CD4-positive, alpha-beta T cell (primary cell): Measurements from ENCODE around the gene SPNS3. TPM values are rescaled to one million over a fixed set of nuclear protein-coding genes. Genes with fewer than 3 reads are reported as not detected.

Experiments used
- ATAC-seq: fragments of 200-7000 bp; cut with Tn5 transposase; one replicate; pipeline ENCODE4 v1.10.0; 2022; ENCODE audit warnings: mild to moderate bottlenecking; ENCODE audit not compliant: poor library complexity
- CTCF ChIA-PET: fragments of 350-600 bp; sonication (Branson Sonifier 250); formaldehyde crosslinking; loops from one replicate; lab custom pipeline; 2021; ENCODE audit warnings: antibody characterized with exemption, inconsistent platforms; lab: Charles Lee
- POLR2A ChIA-PET: fragments of 350-600 bp; sonication (Branson Sonifier 250); formaldehyde crosslinking; loops from one replicate; lab custom pipeline; 2021; ENCODE audit warnings: antibody characterized with exemption, inconsistent platforms; lab: Charles Lee
- DNase-seq, 14 experiments: peaks; one replicate each; pipeline ENCODE4 v3.0.0-alpha.2; 2013 to 2020; ENCODE audit warnings: mixed read lengths in 2 of 14
- H3K27ac ChIP-seq, 2 donors: one replicate each; pipeline versions ENCODE4 v1.5.1 to v1.7.0; 2013; ENCODE audit warnings: low read length in 2 of 2, low read depth in 1 of 2, mild to moderate bottlenecking in 1 of 2
- H3K27me3 ChIP-seq, 2 experiments: 1 replicate in 1 of 2; 2 replicates in 1 of 2; pipeline versions ENCODE4 v1.6.1 to v1.7.0; 2013; ENCODE audit warnings: low read length in 2 of 2, control low read depth in 1 of 2, mild to moderate bottlenecking in 1 of 2, moderate library complexity in 1 of 2; ENCODE audit not compliant: insufficient read depth in 2 of 2, control insufficient read depth in 1 of 2
- H3K36me3 ChIP-seq: one replicate; pipeline ENCODE4 v1.6.1; 2013; ENCODE audit warnings: low read length, control low read depth; ENCODE audit not compliant: insufficient read depth
- H3K4me1 ChIP-seq: one replicate; pipeline ENCODE4 v1.6.1; 2013; ENCODE audit warnings: low read length, control low read depth; ENCODE audit not compliant: insufficient read depth
- H3K4me3 ChIP-seq: one replicate; pipeline ENCODE4 v1.5.1; 2013; ENCODE audit warnings: mild to moderate bottlenecking, low read length, moderate library complexity
- H3K9me3 ChIP-seq, 2 experiments: 1 replicate in 1 of 2; 2 replicates in 1 of 2; pipeline versions ENCODE4 v1.6.1 to v1.7.0; 2013; ENCODE audit warnings: low read length in 2 of 2, mild to moderate bottlenecking in 2 of 2, control low read depth in 1 of 2, moderate library complexity in 1 of 2; ENCODE audit not compliant: control insufficient read depth in 1 of 2, insufficient read depth in 1 of 2
- H3K27ac Mint-ChIP-seq: one replicate; pipeline ENCODE4 v1.8.0; 2020; ENCODE audit warnings: mixed read lengths
- H3K27me3 Mint-ChIP-seq: one replicate; pipeline ENCODE4 v1.8.0; 2021; ENCODE audit warnings: mixed read lengths
- H3K36me3 Mint-ChIP-seq: one replicate; pipeline ENCODE4 v1.8.0; 2021; ENCODE audit warnings: low read depth, mixed read lengths
- H3K4me1 Mint-ChIP-seq: one replicate; pipeline ENCODE4 v1.8.0; 2021; ENCODE audit warnings: low read depth, mixed read lengths
- H3K4me3 Mint-ChIP-seq: one replicate; pipeline ENCODE4 v1.8.0; 2020; ENCODE audit warnings: mild to moderate bottlenecking, mixed read lengths
- H3K9me3 Mint-ChIP-seq: one replicate; pipeline ENCODE4 v1.8.0; 2020; ENCODE audit warnings: mixed read lengths
- CTCF ChIP-seq: fragments of 200-600 bp; IDR thresholded peaks from one replicate; pipeline ENCODE4 v1.8.0; 2022; ENCODE audit warnings: antibody characterized with exemption, mild to moderate bottlenecking
- intact Hi-C, 2 experiments: fragments of 100-400 bp; cut with DNase I in 1 of 2; cut with micrococcal nuclease in 1 of 2; formaldehyde crosslinking; loops; one replicate each; pipeline versions ENCODE4 v1.15.1 to v1.9.0; 2023 to 2025; cut with DNase I, micrococcal nuclease
- total RNA-seq, 174 experiments: library from RNA in 2 of 174; stranded (reverse) in 2 of 174; gene quantifications; one replicate each; pipeline ENCODE4 v1.2.3 and lab custom pipeline; 2021 to 2026

The SPNS3 gene
- total RNA-seq, 2 experiments from 2014 or later: 2.3 to 2.5 TPM

GRCh38 chr17:4476017-4476416, 42.3 kb downstream of the SPNS3 start:
- H3K4me3 ChIP-seq: no peak overlapping the region
- H3K27me3 ChIP-seq: no peaks in the 10 kb centered on the region
- no peak for TF ChIP-seq CTCF
- ATAC-seq (no peak), DNase-seq (no peak)
- Mint-ChIP-seq H3K27me3 (no peaks in the 10 kb centered on the region), H3K27ac (no peak overlapping the region), H3K4me3 (no peak overlapping the region), H3K9me3 (no peaks in the 10 kb centered on the region), H3K4me1 (peaks cover 9% of the 10 kb centered on the region), H3K36me3 (no peaks in the 10 kb centered on the region)
- intact Hi-C loops: no loop called here
- no peak overlapping the region for H3K27ac ChIP-seq
- no peaks in the 10 kb centered on the region for H3K9me3 ChIP-seq
- no peaks in the 10 kb centered on the region for H3K36me3 ChIP-seq
- peaks cover 12% of the 10 kb centered on the region for H3K4me1 ChIP-seq
- ChIA-PET CTCF (no interaction called here), POLR2A (no interaction called here)

GRCh38 chr17:4476511-4477070, 42.9 kb downstream of the SPNS3 start:
- ATAC-seq (no peak), DNase-seq (no peak)
- H3K36me3 ChIP-seq: no peaks in the 10 kb centered on the region
- no peak overlapping the region for H3K27ac ChIP-seq
- H3K36me3 Mint-ChIP-seq: no peaks in the 10 kb centered on the region
- no peak overlapping the region for H3K27ac Mint-ChIP-seq
- H3K9me3 Mint-ChIP-seq: no peaks in the 10 kb centered on the region
- intact Hi-C loops: no loop called here
- H3K4me1 ChIP-seq: peaks cover 18% of the 10 kb centered on the region
- no peak overlapping the region for H3K4me3 Mint-ChIP-seq
- no peaks in the 10 kb centered on the region for H3K27me3 Mint-ChIP-seq
- no peaks in the 10 kb centered on the region for H3K9me3 ChIP-seq
- no peaks in the 10 kb centered on the region for H3K27me3 ChIP-seq
- H3K4me1 Mint-ChIP-seq: peaks cover 15% of the 10 kb centered on the region
- CTCF ChIA-PET: no interaction called here
- no peak for TF ChIP-seq CTCF
- POLR2A ChIA-PET: no interaction called here
- H3K4me3 ChIP-seq: no peak overlapping the region

- ATAC-seq: no peak
- CTCF ChIA-PET: no interaction called here
- POLR2A ChIA-PET: no interaction called here
- H3K27me3 Mint-ChIP-seq: no peaks in the 10 kb centered on the region
- Histone ChIP-seq H3K4me3 (no peak overlapping the region), H3K4me1 (peaks cover 25% of the 10 kb centered on the region), H3K27ac (no peak overlapping the region), H3K9me3 (no peaks in the 10 kb centered on the region), H3K27me3 (no peaks in the 10 kb centered on the region), H3K36me3 (no peaks in the 10 kb centered on the region)
- H3K9me3 Mint-ChIP-seq: no peaks in the 10 kb centered on the region
- H3K4me1 Mint-ChIP-seq: peaks cover 21% of the 10 kb centered on the region
- H3K4me3 Mint-ChIP-seq: no peak overlapping the region
- TF ChIP-seq CTCF: no peak
- DNase-seq: no peak
- no peaks in the 10 kb centered on the region for H3K36me3 Mint-ChIP-seq
- intact Hi-C loops: no loop called here
- no peak overlapping the region for H3K27ac Mint-ChIP-seq
These were observed 43.6 kb downstream of the SPNS3 start for GRCh38 chr17:4477255-4477791.
